Liver (tissue), 3 donors: ENCODE data around the gene TREH.
"Not testable (repeated sequence)": the region's sequence is repeated elsewhere in the genome, so short reads cannot be mapped to it uniquely, and the experiment has no call there.

Experiments
- ATF3 ChIP-seq: IDR thresholded peaks from 2 replicates; pipeline ENCODE4 v1.6.1; 2016; ENCODE audit warnings: antibody characterized with exemption
- CTCF ChIP-seq: fragments of 150-350 bp; IDR thresholded peaks from 2 replicates; pipeline ENCODE4 v1.5.1; 2017; ENCODE audit warnings: improper control_type of control experiment, low read depth, low read length; ENCODE audit not compliant: missing input control
- MAX ChIP-seq: IDR thresholded peaks from 2 replicates; pipeline ENCODE4 v1.6.1; 2016; ENCODE audit warnings: antibody characterized with exemption
- NR2F2 ChIP-seq: IDR thresholded peaks from 2 replicates; pipeline ENCODE4 v1.6.1; 2016; ENCODE audit warnings: antibody characterized with exemption
- RAD21 ChIP-seq, 2 donors: IDR thresholded peaks; 2 replicates each; pipeline ENCODE4 v1.6.1; 2016; ENCODE audit warnings: antibody characterized with exemption in 2 of 2, mild to moderate bottlenecking in 2 of 2
- REST ChIP-seq: IDR thresholded peaks from 2 replicates; pipeline ENCODE4 v1.6.1; 2016; ENCODE audit warnings: antibody characterized with exemption, mild to moderate bottlenecking
- SP1 ChIP-seq: IDR thresholded peaks from 2 replicates; pipeline ENCODE4 v1.6.1; 2018; ENCODE audit warnings: antibody characterized with exemption, mild to moderate bottlenecking
- TAF1 ChIP-seq: conservative IDR thresholded peaks from 2 replicates; pipeline ENCODE4 v1.6.1; 2016; ENCODE audit warnings: antibody characterized with exemption, mild to moderate bottlenecking
- donor health status: healthy.
- donor health status: healthy.

GRCh38 chr11:118682939-118683338, 3.5 kb upstream of the TREH start:
- not testable (repeated sequence) for TF ChIP-seq MAX; TAF1; CTCF; REST; SP1; ATF3; NR2F2; RAD21 (IDR thresholded peaks at IDR 0.05)
